COLO668 (cell line): Measurements from ENCODE around the gene POLG2.
"Not testable (repeated sequence)": the region's sequence is repeated elsewhere in the genome, so short reads cannot be mapped to it uniquely, and the experiment has no call there.

Experiments
- DNase-seq: peaks from one replicate; lab custom pipeline; 2025; ENCODE audit not compliant: unreplicated experiment; lab: John Stamatoyannopoulos, UW

POLG2 gene

DNA sequence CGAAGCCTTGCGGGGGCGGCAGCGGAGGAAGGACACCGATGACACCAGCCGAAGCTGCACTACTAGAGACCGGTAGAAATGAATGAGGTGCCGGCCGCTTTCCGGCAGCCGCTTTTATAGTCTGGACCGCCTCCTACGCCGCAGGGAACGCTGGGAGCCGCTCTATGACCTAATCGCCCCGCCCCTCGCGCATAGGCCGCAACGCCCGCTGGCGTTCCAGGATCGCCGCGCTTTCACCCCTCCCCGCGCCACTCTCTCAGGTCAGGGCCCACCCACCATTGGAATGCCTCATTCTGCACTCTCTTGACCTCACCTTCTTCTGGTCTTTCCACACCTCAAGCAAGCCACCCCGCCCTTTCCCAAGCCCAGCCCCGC lies 9.3 kb upstream of the POLG2 start, which contains the start of gene DDX5:
Gene DDX5 (minus strand): TSS at position 89 of the 375 bp plus-strand sequence. CDS start 170 bp downstream, outside the sequence.
- DNase-seq = peak; percentile 94

DNA sequence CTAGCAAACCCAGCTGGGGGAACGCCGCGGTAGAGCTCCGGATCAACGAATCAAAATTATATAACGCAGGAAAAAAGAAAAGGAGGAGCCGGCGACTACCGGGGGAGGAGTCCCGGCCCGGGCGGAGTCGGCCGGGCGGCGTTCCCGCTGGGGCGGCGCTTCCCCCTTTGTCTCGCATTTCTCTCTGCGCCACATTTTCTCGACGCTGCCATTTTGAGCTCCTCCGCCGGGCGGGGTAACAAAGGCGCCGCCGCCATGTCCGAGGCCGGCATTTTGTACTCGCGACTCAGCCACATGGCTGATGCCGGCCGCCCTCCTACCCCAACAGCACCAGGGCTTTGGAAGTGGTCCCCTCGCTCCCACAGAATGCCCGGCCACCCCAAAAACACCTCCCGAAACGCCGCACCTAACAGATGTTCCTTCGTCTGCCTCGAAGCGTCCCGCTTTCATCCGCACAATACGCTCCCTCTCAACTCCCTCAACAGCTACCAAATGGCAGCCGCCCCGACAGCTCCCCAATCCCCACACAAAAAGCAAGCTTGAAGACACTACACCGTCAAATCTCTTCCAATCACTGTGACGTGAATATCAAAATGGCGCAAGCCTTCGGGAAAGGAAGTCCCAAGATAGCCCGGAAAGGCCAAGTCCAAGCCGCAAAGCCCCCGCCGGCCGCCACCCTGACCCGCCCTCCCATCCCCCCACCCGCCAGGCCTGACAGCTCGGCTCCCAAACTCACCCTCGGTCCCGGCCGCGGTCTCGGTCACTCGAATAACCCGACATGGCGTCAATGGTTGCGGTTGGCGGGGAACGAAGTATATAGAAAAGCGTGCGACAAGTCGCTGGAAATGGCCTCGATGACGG lies 8.7 kb upstream of the POLG2 start:
- DNase-seq = peak; percentile 84

DNA sequence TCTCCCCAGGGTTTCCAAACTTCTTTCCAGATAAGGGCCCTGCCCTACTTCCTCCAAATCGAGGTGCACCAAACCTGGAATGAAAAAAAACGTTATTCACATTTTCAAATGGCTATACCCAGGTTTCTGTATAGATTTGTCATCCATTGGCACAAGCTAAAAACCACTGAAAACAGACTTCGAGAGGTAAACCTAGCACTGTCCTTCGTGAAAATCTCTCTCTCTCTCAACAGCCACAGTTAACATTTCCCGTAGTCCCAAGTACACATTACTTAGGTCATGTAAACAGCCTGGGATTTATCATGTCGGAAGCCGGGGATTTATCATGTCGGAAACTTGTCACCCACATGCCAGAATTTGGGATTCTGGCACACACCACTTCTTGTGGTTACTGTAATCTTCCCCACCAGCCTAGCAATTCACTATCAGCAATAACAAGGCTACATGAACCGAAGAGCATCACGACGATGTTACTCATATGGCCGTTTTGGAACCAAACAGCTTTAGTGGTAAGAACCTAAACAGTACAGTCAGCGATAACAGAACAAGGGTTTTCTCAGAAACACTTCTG lies 8.0 kb upstream of the POLG2 start:
- no peak for DNase-seq

DNA sequence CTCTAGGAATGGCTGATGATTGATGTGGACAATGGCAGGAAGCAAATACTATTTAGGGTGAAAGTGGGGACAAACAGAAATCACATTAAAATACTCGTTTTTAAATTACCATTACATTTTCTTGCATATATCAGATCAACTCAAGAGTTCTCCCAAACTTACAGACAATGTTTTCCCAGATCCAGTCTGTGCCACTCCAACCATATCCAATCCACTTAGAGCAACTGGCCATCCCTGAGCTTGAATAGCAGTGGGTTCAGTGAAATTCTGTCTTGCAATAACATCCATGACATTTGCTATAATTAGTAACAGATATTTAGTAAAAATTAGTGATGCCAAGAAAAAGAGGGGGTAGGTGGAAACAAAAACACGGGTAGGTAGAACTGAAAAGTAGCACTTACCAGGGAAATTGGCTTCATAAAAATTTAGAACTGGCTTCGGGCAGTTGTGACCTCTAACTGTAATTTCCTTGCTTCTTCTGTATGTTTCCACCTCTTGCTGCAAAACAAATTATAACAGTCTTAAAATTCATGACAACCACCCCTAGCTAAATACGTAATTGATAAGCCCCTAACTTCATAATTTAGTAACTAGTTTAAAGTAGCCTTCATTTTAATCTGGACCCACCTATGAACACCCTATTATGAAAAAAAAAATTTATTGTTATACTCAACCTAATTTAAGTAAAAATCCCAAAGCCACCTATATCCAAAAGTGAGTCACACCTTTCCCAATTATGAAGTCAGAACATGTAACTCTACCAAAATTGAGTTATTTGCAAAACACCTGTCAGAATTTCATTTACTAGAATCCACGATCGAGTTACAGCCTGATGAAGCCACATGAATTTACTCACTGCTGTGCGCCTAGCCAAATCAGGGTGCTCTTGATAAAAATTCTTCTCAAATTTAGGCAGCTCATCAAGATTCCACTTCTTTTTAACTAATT lies 7.2 kb upstream of the POLG2 start:
- DNase-seq = no peak

DNA sequence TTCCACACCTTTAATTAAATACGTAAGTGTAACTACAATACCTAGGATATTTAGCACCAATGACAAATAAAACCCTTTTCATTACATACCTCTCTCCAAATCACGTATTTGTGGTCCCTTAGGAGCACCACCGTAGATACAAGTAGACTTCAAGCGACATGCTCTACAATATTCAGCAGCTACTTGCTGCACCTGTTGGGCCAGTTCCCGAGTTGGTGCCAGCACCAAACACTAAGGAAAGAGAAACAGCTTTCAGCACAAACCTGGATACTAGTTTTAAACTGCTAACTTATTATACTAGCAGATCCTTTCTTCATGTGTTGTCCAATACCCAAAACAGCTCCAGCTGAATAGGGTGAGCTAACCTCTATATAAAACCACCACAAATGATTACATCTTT lies 6.5 kb upstream of the POLG2 start:
- no peak for DNase-seq

DNA sequence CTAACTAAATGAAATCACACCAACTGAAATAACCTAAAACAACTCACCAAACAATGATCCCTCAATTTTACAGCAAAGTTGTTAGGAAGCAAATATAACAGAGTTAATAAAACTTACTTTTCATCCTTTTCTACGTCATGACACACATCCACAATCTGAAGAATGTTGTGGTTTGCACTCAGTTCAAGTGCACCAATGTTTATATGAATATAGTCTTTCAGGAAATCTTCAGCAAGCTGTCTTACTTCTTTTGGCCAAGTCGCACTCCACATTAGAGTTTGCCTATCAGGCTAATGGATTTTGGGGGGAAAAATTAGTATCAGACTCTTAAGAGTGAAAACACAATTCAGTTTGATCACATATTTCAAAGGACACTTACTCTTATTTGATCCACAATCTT lies 6.0 kb upstream of the POLG2 start:
- no peak for DNase-seq

DNA sequence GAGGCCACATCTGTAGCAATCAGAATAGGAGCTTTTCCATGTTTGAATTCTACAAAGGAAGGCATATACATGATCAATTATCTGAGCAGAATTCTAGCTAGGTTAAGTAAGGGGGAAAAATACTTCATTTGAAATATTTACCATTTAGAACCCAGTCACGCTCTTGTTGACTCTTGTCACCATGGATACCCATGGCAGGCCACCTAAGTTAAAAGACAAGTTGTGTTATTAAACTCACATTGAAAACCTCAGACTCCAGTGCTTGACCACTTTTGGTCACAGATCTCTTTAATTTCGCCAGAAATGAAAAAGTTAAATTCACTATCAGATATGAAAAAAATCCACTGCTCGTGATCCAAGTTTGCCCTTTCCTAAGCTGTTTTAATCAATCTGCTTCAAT lies 5.2 kb upstream of the POLG2 start:
- DNase-seq = no peak

DNA sequence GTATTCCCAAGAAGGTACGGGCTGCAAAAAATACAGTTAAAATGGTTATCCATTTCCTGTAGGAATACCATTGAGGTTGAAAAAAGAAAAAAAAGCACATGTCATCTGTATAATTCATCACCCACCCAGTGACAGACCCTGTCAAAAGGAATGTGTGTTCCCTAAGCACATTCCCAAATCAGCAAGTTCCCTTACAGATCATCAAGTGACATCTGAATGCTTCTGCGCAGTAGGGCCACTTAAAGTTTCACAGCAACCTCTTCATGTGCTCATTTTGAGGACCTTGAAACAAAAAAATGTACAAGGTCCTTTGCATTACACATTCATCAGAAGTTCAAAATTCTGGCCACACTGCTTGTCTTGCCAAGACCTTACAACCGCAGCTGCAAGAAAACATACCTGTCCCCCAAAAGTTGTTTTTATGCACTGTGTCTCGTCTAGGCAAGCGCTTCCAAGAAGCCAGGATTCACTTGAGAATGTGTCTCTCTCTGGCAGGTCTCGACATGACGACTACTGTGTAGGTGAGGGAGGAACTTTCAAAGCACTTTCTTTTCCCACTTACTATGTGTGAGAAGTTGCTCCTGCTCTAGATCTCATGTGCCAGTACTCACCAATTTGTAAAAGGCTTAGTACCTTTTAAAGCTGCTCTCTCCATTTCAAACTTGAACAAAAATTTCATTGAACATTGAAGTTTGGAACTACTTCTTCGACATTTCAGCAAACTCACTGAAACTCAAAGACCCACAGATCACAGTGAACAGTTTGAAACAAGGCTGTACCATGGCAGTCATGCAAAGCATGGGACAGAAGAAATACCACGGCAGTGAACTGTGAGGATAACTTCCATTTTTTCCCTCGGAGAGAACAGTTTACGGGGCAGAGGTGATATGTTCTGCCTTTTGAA lies 4.3 kb upstream of the POLG2 start:
- no peak for DNase-seq

DNA sequence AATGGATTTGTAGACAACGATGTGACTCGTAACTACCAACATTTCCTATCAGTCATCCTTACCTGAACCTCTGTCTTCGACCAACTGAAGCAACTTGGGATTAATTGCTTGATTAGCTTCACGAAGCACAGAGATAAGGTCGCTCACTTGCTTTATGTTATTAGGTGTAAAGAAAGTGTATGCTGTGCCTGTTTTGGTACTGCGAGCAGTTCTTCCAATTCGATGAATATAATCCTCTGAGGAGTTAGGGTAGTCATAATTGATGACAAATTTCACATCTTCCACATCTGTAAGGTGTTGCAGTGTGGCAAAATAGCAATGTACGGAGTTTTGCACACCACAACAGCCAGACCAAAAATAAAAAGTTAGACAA lies 3.6 kb upstream of the POLG2 start:
- DNase-seq = no peak

DNA sequence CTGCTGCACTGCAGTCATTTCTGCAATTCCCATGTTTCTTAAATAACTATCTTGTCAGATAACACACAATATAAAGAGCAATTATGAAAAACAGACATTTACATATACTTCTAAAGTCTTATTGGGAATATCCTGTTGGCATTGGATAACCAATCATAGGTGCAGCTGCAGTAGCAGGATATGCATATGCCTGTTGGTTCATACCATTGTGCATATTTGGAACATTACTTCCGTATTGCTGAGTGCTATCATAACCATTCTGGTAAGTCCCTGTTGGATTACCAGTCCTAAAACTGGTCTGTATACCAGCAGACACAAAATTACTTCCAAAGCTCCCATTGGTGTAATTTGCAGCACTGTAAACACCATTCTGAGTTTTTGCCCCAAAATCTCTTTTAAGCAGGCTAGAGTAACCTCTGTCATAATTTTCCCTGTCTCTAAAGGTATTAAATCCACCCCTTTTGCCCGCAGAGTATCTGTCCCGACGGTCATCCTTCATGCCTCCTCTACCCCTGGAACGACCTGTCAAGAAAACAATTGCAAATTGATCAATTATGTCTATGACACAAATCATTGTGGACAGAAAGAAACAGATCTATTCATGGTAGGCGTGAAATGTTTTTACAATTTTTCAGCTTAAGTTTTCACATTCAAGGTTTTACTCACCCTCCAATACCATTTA lies 3.1 kb upstream of the POLG2 start:
- no peak for DNase-seq

DNA sequence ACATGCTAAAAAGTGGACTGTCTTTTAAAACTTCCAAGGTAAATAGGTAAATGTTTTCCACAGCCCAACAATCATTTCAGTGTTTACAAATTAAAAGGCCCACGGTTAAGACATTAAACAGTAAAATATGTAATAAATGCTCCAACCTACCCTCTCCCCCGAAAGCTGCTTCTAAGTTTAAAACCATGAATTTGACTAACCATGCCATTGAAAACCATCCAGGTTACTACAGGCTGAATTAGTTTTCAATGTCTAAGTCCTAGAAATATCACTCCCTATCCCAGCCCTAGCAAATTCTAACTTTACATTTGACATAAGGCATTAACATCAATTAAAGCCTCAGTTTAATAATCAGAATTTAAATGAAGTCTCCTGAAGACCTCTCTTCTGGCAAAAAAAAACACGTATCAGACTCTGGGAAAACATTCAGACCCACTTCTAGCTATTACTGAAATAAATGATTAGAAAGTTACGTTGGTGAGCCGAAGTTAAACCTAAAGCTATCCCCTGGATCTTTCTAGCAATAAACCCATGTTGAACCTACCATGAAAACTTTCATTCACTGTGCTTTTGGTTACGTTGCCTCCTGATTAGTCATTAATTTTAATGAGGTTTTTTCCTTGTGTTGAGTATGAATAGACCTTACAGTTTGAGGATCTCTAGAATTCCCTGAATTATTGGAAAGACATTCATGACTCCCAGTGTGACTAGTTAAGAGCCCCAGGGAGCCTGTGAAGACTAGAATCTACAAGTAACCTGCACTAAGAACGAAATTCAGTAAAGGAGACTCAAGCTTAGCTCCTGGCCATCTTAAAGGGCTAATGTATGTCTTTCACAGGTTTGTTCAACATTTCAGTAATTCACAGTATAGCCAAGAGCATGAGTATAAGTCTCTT lies 1.7 kb upstream of the POLG2 start:
- DNase-seq = no peak

DNA sequence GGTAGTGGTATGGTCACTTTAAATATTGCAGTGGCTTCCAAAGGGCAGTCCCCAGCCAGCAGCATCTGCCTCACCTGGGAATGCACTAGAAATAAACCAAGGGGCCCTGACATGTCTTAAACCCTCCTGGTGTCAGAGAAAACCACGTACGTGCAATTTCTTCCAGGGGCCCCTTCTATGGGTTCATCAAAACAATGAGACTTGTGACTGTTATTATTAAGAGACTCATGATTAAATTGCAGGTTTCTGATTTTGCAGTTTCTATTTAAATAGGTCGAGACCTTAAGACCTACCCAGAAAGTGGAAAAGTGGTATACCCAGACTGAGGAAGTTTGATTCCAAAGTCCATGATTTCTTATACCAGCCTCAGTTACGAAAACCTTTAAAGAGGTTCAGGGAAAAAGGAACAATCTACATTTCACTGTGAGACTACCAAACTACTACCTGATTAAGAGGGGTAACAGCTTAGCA lies 746 bp upstream of the POLG2 start:
- DNase-seq = no peak

DNA sequence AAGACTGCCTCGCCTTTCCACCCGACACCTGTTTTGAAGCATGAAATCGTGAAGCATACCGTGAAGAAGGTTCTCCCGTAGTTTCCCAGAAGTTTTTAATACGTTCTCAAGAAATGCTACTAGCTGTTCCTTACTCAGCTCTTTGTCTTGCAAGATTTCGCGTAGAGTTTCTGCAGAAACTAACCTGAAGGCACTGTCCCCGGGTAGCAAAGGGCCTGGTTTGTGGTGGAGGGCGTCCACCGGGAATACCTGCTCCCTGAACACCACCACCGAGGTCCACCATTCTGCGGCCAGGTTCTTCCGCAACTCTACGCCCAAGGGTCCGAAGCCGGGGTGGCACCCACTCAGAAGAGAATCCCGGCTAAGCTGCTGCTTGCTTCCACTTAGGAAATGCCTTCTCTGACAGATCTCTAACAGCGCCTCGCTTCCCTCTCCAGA lies 487 bp downstream of the POLG2 start:
- DNase-seq = no peak

DNA sequence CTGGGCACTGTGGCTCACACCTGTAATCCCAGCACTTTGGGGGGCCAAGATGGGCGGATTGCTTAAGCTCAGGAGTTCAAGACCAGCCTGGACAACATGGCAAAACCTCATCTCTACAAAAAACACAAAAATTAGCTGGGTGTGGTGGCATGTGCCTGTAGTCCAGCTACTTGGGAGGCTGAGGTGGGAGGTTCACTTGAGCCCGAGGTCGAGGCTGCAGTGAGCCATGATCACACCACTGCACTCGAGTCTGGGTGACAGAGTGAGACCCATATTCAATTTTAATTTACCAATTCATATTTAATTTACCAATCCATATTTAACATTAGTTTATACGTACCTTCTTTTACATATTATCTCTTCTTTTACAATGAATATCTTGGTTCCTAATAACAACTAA lies 1.6 kb downstream of the POLG2 start:
- not testable (repeated sequence) for DNase-seq

DNA sequence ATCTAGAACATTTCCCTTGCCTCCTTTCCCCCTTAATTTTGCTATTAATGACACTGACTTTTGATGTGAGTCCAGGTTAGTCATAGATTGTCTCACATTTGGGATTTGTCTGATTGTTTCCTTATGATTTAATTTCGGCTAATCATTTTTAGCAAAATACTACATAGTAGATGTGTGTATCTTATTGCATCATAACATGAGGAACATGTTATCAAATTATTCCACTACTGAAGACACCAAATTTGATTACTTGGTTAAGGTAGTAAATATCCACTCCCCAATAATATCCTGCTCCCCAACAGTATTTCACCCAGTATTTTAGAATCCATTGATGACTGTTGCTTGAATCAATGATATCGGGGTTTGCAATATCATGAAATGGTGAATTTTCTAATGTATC lies 2.7 kb downstream of the POLG2 start:
- no peak for DNase-seq

DNA sequence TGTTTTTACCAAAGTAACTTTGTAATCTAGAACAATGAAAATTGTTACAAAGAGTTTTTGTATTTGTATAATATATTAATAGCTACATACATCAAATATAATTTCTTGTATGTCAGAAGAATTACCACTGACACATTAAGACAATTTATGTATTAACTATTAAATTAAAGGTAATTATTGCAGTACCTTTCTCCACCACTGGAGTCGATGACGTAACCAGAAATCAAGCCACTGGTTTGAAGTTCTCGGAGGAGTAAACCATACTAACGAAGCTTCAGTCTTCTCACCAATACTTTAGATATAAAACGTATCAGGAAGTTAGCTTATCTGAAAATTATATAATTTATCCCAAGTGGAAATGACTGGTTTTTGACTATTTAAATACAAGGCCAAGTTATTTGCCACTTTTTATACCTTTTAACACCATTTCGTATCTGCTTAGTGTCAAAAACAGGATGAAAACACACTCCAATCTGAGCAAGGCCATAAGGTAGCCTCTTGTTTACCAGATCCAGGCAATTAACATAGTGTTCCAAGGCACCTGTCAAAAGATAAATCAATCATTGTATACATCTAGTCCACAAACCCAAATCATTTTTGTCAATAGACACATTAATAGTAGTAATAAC lies 4.3 kb downstream of the POLG2 start:
- no peak for DNase-seq

DNA sequence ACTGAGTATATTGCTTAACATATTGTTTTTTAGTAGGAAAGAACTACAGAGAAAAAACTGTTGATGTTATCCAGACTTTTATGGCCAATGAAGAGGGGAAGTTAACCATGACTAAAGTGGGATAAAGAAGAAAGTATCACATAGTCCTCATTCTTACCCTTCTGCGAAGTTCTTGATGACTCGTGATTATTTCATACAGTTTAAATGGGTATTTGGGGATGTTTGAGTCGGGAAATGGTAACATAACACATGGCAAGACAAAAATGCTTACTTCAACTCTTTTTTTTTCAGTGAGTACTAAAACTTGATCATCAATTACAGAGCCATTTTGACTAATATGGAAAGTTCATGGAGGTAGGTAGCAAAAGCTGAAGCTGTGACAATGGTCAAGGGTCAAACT lies 4.9 kb downstream of the POLG2 start:
- no peak for DNase-seq
